Heart left ventricle (tissue), 13 donors: ENCODE measurements around the gene KRT35.

Experiments used
- POLR2A ChIP-seq, 2 donors: fragments of 450-650 bp; IDR thresholded peaks; one replicate each; pipeline ENCODE4 v1.6.1; 2017; ENCODE audit warnings: antibody characterized with exemption in 2 of 2, mild to moderate bottlenecking in 2 of 2, moderate library complexity in 2 of 2
- TF ChIP-seq, protein P1 (sequence below), 12 donors: fragments of 200-600 bp; sonication (generic) in 4 of 12; IDR thresholded peaks; one replicate each; pipeline versions ENCODE4 v1.5.0 to v1.8.0; 2018 to 2022; ENCODE audit warnings: antibody characterized with exemption in 12 of 12, mild to moderate bottlenecking in 5 of 12
- donor health status: ischemic (EF 13 %, LVEDD 7.1; RV severe dilation, severe dysfunction).
- donor health status: DM: no; HTN: yes; CAD: no.
- donor health status: DM: no; HTN: no; CAD: no.
- donor health status: ischemic (EF 25% LVEDD 6.9; RV normal size, moderate dysfunction).
- donor health status: ischemic (EF 25% LVEDD 5.7; RV mildly dilated, moderate dysfunction).
- donor health status: ischemic (EF 35%, LVEDD 5.7; RV mildly dilated, moderate dysfunction).
- donor health status: nonischemic (EF 11% LVEDD 7.7; RV severe dilation, severe dysfunction).
- donor health status: DM: yes; HTN: yes; CAD: no.
- donor health status: PGD.
- donor health status: ischemic (EF 29% LVEDD 5.4; RV normal size, mild dysfunction).
- donor health status: nonischemic (EF 23%, LVEDD 6.1; RV moderate dilation, normal function).

DNA sequence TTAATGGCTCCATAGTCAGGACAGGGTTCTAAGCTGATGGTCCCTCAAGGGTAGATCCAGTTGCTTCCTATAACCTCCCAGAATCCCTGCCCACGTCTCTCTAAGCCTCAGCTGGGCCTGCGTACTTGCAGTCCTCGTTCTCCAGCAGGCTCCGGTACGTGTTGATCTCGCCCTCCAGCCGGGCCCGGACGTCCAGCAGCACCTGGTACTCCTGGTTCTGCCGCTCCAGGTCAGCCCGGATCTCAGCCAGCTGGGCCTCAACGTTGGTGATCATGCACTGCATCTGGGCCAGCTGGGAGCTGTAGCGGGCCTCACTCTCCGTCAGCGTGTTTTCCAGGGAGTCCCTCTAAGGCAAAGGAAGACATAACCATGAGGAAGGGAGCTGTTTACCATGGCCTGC is 18.2 kb downstream of the KRT35 start:
- TF ChIP-seq, protein P1, sequence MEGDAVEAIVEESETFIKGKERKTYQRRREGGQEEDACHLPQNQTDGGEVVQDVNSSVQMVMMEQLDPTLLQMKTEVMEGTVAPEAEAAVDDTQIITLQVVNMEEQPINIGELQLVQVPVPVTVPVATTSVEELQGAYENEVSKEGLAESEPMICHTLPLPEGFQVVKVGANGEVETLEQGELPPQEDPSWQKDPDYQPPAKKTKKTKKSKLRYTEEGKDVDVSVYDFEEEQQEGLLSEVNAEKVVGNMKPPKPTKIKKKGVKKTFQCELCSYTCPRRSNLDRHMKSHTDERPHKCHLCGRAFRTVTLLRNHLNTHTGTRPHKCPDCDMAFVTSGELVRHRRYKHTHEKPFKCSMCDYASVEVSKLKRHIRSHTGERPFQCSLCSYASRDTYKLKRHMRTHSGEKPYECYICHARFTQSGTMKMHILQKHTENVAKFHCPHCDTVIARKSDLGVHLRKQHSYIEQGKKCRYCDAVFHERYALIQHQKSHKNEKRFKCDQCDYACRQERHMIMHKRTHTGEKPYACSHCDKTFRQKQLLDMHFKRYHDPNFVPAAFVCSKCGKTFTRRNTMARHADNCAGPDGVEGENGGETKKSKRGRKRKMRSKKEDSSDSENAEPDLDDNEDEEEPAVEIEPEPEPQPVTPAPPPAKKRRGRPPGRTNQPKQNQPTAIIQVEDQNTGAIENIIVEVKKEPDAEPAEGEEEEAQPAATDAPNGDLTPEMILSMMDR (IDR thresholded peaks at IDR 0.05): no peak
- TF ChIP-seq POLR2A (IDR thresholded peaks at IDR 0.05): no peak
